Heart right ventricle (tissue), 16 donors: ENCODE data around the gene MFAP3. TPM values are rescaled to one million over a fixed set of nuclear protein-coding genes. Genes with fewer than 3 reads are reported as not detected.

Experiments
- ATAC-seq, 8 donors: fragments of 200-7000 bp; cut with Tn5 transposase; one replicate each; pipeline ENCODE4 v1.9.1; 2020; ENCODE audit warnings: mild to moderate bottlenecking in 8 of 8, moderate library complexity in 8 of 8, moderate number of reproducible peaks in 1 of 8
- DNase-seq, 2 donors: peaks; one replicate each; pipeline ENCODE4 v3.0.0-alpha.2; 2020
- H3K27ac ChIP-seq, 10 donors: fragments of 200-600 bp; sonication (generic) in 2 of 10; one replicate each; pipeline versions ENCODE4 v1.5.0 to v1.8.0; 2020 to 2022; ENCODE audit warnings: mild to moderate bottlenecking in 3 of 10
- H3K27me3 ChIP-seq, 7 donors: fragments of 200-600 bp; one replicate each; pipeline ENCODE4 v1.8.0; 2021 to 2022; ENCODE audit warnings: mild to moderate bottlenecking in 2 of 7
- H3K36me3 ChIP-seq, 9 donors: fragments of 200-600 bp; sonication (generic) in 1 of 9; one replicate each; pipeline versions ENCODE4 v1.5.0 to v1.8.0; 2020 to 2022; ENCODE audit warnings: mild to moderate bottlenecking in 2 of 9
- H3K4me1 ChIP-seq, 9 donors: fragments of 200-600 bp; sonication (generic) in 1 of 9; one replicate each; pipeline versions ENCODE4 v1.5.0 to v1.8.0; 2020 to 2022; ENCODE audit warnings: mild to moderate bottlenecking in 4 of 9
- H3K4me3 ChIP-seq, 10 donors: fragments of 200-600 bp; sonication (generic) in 2 of 10; one replicate each; pipeline versions ENCODE4 v1.5.0 to v1.8.0; 2020 to 2022; ENCODE audit warnings: mild to moderate bottlenecking in 7 of 10, moderate library complexity in 2 of 10
- H3K9me3 ChIP-seq, 11 donors: fragments of 200-600 bp in 10 of 11; sonication (generic) in 2 of 11; one replicate each; pipeline versions ENCODE4 v1.5.0 to v1.8.0; 2013 to 2022; ENCODE audit warnings: mild to moderate bottlenecking in 2 of 11, control low read depth in 1 of 11, moderate library complexity in 1 of 11
- WGBS, 2 donors: extraction: QIAGEN DNeasy Blood & Tissue Kit; methylation state at CpG; one replicate each; pipeline ENCODE4 v1.1.7; 2013; ENCODE audit warnings: inconsistent platforms in 1 of 2; 5-methylcytosine and 5-hydroxymethylcytosine counted together
- intact Hi-C, 10 donors: fragments of 100-400 bp; cut with DNase I; formaldehyde crosslinking; loops; one replicate each; pipeline versions ENCODE4 v1.11.1 to v1.14.2; 2022
- polyA plus RNA-seq, 2 donors: library from polyadenylated mRNA; stranded (reverse); fragments of 200-250 nt; gene quantifications; one replicate each; pipeline ENCODE4 v1.2.3, GENCODE V29; 2013
- total RNA-seq, 10 donors: library from RNA; stranded (reverse); fragmentation: NEBNext Ultra II Directional in 3 of 10; extraction: Animal tissue kit (Norgen Biotek cat#: 25700) in 3 of 10; gene quantifications; one replicate each; pipeline versions ENCODE4 v1.2.1 to v1.2.4, GENCODE V29; 2021 to 2023
- TF ChIP-seq, protein P1 (sequence below), 9 donors: fragments of 200-600 bp; sonication (generic) in 2 of 9; IDR thresholded peaks; one replicate each; pipeline versions ENCODE4 v1.5.0 to v1.8.0; 2021 to 2022; ENCODE audit warnings: antibody characterized with exemption in 9 of 9, mild to moderate bottlenecking in 5 of 9, moderate library complexity in 1 of 9
- donor health status: Arrhythmogenic right ventricular cardiomyopathy.
- donor health status: ischemic (EF 13 %, LVEDD 7.1; RV severe dilation, severe dysfunction).
- donor health status: healthy with polysubstance abuse.
- donor health status: DM: no; HTN: yes; CAD: no.
- donor health status: DM: no; HTN: no; CAD: no.
- donor health status: ischemic (EF 25% LVEDD 6.9; RV normal size, moderate dysfunction).
- donor health status: ischemic (EF 25% LVEDD 5.7; RV mildly dilated, moderate dysfunction).
- donor health status: healthy.
- donor health status: DM: yes; HTN: yes; CAD: no.
- donor health status: Ischemic cardiomyopathy.
- donor health status: ischemic (EF 35%, LVEDD 5.7; RV mildly dilated, moderate dysfunction).
- donor health status: nonischemic (EF 11% LVEDD 7.7; RV severe dilation, severe dysfunction).
- donor health status: DM: yes; HTN: yes; CAD: no.
- donor health status: PGD.
- donor health status: ischemic (EF 29% LVEDD 5.4; RV normal size, mild dysfunction).
- donor health status: nonischemic (EF 23%, LVEDD 6.1; RV moderate dilation, normal function).

MFAP3 gene
- total and polyA plus RNA-seq, 12 donors: 2.7 to 44.3 (median 32.2) TPM

DNA sequence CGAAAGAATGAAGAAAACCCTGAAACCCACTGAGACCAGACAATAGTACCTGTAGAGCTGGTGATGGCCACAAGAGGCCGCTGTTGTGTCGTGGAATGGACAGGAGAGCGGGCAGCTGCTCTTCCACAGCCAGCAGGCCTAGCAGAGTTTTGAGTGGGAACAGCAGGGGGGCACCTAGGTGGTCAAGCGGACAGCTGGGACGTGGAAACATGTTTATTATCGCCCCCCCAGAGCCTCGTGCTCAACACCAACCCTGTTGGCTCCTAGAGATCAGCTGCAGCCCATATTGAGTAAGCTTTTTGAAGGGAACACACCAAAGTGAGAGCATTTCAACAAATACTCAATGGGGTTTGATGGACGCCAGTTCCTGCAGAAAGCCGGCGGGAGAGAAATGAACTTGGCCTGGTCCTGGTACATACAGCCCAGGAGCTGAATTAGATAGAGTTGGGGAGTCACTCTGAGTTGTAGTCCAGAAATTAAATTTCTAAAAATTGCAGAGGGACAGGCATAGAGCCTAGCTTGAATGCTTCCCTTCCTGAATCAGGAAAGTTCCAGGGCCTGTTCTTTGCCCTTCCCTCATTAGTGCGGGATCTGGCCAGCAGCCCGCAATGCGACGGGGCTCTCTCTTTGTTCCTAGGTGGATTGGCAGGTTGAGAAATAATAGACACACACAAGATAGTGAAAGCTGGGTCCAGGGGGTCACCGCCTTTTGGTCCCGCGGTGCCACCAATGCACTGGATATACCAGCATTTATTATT is 33.8 kb downstream of the MFAP3 start:
- H3K4me3 ChIP-seq: no peak overlapping the region
- ATAC-seq (peak; percentile 89 to 96 (median 93)), DNase-seq (peak; percentile 82 to 83)
- intact Hi-C loops: loop anchor here (1.0 to 5.0 kb wide), 7 partner anchors 105 to 335 kb away; no protein-coding TSS in a partner anchor
- peak overlapping the region in 4 of 10 donors; percentile 7 to 41 (median 11) for H3K27ac ChIP-seq
- H3K9me3 ChIP-seq: no peaks in the 10 kb centered on the region
- H3K36me3 ChIP-seq: no peaks in the 10 kb centered on the region
- TF ChIP-seq, protein P1, sequence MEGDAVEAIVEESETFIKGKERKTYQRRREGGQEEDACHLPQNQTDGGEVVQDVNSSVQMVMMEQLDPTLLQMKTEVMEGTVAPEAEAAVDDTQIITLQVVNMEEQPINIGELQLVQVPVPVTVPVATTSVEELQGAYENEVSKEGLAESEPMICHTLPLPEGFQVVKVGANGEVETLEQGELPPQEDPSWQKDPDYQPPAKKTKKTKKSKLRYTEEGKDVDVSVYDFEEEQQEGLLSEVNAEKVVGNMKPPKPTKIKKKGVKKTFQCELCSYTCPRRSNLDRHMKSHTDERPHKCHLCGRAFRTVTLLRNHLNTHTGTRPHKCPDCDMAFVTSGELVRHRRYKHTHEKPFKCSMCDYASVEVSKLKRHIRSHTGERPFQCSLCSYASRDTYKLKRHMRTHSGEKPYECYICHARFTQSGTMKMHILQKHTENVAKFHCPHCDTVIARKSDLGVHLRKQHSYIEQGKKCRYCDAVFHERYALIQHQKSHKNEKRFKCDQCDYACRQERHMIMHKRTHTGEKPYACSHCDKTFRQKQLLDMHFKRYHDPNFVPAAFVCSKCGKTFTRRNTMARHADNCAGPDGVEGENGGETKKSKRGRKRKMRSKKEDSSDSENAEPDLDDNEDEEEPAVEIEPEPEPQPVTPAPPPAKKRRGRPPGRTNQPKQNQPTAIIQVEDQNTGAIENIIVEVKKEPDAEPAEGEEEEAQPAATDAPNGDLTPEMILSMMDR (IDR thresholded peaks at IDR 0.05): peak; percentile 79 to 97 (median 93)
- 25 to 27% methylated on average over 18 of the region's 18 CpGs for WGBS, 2 donors
- H3K27me3 ChIP-seq: no peaks in the 10 kb centered on the region
- H3K4me1 ChIP-seq: peaks cover under 1 to 35% (median 14%) of the 10 kb centered on the region in 9 donors

DNA sequence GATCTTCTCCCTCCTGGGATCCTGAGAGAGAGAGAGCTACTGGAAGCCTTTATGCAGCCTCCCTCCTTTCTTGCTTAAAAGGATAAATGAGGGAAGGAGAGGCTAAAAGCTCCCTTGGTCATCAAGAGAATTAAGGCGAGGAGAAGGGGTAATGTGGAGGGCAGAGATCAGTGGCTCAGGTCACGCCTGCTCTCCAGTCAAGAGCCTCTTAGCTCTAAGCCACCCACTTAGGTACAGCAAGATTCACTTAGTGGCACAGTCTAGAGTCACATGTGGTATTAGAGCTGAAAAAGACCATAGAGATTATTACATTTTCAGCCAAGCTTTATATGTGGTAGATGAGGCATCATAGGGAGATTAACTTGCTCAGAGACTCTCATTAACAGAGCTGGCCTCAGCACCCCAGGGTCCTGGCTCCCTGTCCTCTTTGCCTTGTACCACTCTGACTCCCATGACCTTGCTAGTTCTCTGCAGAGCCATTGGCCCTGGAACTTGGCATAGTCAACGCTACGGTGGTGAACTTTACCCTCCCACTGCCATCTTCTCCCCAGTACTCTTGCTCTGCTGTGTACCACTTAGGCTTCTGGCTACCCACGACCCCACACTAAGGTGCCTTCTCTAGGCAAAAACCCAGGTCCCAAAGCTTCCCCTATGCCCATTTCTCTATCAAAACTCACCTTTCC is 37.6 kb downstream of the MFAP3 start:
- Histone ChIP-seq H3K9me3 (no peaks in the 10 kb centered on the region), H3K4me3 (no peak overlapping the region), H3K27ac (peak overlapping the region in 1 of 10 donors; percentile 2), H3K4me1 (peaks cover 7 to 50% (median 27%) of the 10 kb centered on the region in 9 donors), H3K27me3 (no peaks in the 10 kb centered on the region), H3K36me3 (no peaks in the 10 kb centered on the region)
- intact Hi-C loops: loop anchor here in 1 of 10 donors (5.0 kb wide), 1 partner anchor 326 kb away; no protein-coding TSS in a partner anchor
- ATAC-seq (peak in 4 of 8 donors; percentile 12 to 53 (median 28)), DNase-seq (no peak)
- TF ChIP-seq, protein P1 (IDR thresholded peaks at IDR 0.05): no peak
- 73 to 75% methylated on average over 5 of the region's 5 CpGs for WGBS, 2 donors

DNA sequence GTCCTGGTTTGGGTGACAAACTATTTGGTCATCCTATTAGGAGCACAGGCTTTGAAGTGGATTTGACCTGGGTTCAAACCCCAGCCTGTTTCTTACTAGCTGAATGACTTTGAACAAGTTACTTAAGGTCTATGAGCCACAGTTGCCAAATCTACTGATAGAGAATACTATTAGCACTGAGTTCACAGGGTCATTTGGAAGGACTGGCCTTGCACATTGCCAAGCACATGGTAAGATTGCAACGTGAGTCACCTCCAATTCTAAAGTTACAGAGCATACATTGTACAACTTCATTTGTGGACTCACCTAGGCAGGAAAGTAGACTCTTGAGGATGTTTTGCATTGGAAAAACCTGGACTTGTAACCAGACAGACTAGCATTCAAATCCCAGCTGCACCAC is 38.9 kb downstream of the MFAP3 start:
- no peak overlapping the region for H3K4me3 ChIP-seq
- 7 to 17% methylated on average over 1 of the region's 1 CpG for whole genome bisulfite sequencing, 2 donors
- H3K27ac ChIP-seq: peak overlapping the region in 1 of 10 donors; percentile 2
- H3K27me3 ChIP-seq: no peaks in the 10 kb centered on the region
- DNase-seq: peak in 1 of 2 donors; percentile 26
- peak; percentile 46 to 94 (median 84) for ATAC-seq
- TF ChIP-seq, protein P1 (IDR thresholded peaks at IDR 0.05): no peak
- intact Hi-C loops: loop anchor here in 1 of 10 donors (5.0 kb wide), 1 partner anchor 325 kb away; no protein-coding TSS in a partner anchor
- H3K36me3 ChIP-seq: no peaks in the 10 kb centered on the region
- peaks cover 7 to 38% (median 23%) of the 10 kb centered on the region in 9 donors for H3K4me1 ChIP-seq
- no peaks in the 10 kb centered on the region for H3K9me3 ChIP-seq

DNA sequence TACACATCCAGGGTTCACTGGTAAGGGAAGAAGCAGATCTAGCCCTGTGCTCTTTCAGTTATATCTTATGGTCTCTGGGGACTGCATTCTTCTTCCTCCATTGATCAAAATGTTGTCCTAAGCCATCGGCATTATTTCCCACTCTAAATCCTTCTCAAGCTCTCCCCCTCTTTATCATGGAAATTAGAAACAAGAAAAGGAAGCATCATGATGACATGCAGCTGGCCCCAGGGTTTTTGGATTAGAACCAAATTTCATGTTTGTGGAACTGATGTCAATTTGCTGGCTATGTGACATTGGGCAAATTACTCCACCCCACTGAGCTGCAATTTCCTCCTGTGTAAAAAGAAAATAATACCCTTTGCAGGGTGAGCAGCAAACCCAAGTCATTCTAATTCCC is 39.5 kb downstream of the MFAP3 start:
- Histone ChIP-seq H3K36me3 (no peaks in the 10 kb centered on the region), H3K4me1 (peaks cover 7 to 37% (median 21%) of the 10 kb centered on the region in 9 donors), H3K4me3 (no peak overlapping the region), H3K27me3 (no peaks in the 10 kb centered on the region), H3K27ac (no peak overlapping the region), H3K9me3 (no peaks in the 10 kb centered on the region)
- WGBS, 2 donors: 27 to 48% methylated on average over 1 of the region's 1 CpG
- intact Hi-C loops: loop anchor here in 1 of 10 donors (5.0 kb wide), 1 partner anchor 324 kb away; no protein-coding TSS in a partner anchor
- no peak for DNase-seq
- peak in 1 of 8 donors; percentile 44 for ATAC-seq
- TF ChIP-seq, protein P1 (IDR thresholded peaks at IDR 0.05): no peak
